Left lung (tissue), 10 donors: ENCODE measurements around the gene ZBTB45. TPM values are rescaled to one million over a fixed set of nuclear protein-coding genes. Genes with fewer than 3 reads are reported as not detected.

Experiments used
- ATAC-seq: fragments of 200-7000 bp; cut with Tn5 transposase; one replicate; pipeline ENCODE4 v1.9.1; 2020; ENCODE audit warnings: moderate library complexity
- DNase-seq, 4 donors: peaks; one replicate each; pipeline ENCODE4 v3.0.0-alpha.2; 2013 to 2020
- H3K27ac ChIP-seq, 2 donors: fragments of 200-600 bp; sonication (generic) in 1 of 2; one replicate each; pipeline versions ENCODE4 v1.5.0 to v1.8.0; 2020 to 2021
- H3K27me3 ChIP-seq, 2 donors: fragments of 200-600 bp; sonication (generic) in 1 of 2; one replicate each; pipeline versions ENCODE4 v1.5.0 to v1.8.0; 2020 to 2021
- H3K36me3 ChIP-seq, 2 donors: fragments of 200-600 bp; sonication (generic) in 1 of 2; one replicate each; pipeline versions ENCODE4 v1.5.0 to v1.8.0; 2020 to 2021
- H3K4me1 ChIP-seq, 2 donors: fragments of 200-600 bp; one replicate each; pipeline ENCODE4 v1.8.0; 2021
- H3K4me3 ChIP-seq, 2 donors: fragments of 200-600 bp; sonication (generic) in 1 of 2; one replicate each; pipeline versions ENCODE4 v1.5.0 to v1.8.0; 2020 to 2021; ENCODE audit warnings: mild to moderate bottlenecking in 1 of 2
- H3K9me3 ChIP-seq, 2 donors: fragments of 200-600 bp; sonication (generic) in 1 of 2; one replicate each; pipeline versions ENCODE4 v1.5.0 to v1.8.0; 2020 to 2021
- CTCF ChIP-seq, 2 donors: fragments of 200-600 bp; sonication (generic) in 1 of 2; IDR thresholded peaks; one replicate each; pipeline versions ENCODE4 v1.5.0 to v1.8.0; 2021; ENCODE audit warnings: antibody characterized with exemption in 2 of 2
- intact Hi-C, 2 donors: fragments of 100-400 bp; cut with DNase I; formaldehyde crosslinking; loops; one replicate each; pipeline versions ENCODE4 v1.11.2 to v1.14.2; 2022
- polyA plus RNA-seq, 6 donors: library from polyadenylated mRNA; unstranded; fragments of 120-200 nt; gene quantifications; one replicate each; pipeline ENCODE4 v1.2.1, GENCODE V29; 2013; ENCODE audit not compliant: insufficient read length in 6 of 6
- total RNA-seq, 2 donors: library from RNA; stranded (reverse); fragmentation: NEBNext Ultra II Directional; extraction: Animal tissue kit (Norgen Biotek cat#: 25700); gene quantifications; one replicate each; pipeline ENCODE4 v1.2.1, GENCODE V29; 2021
- donor health status: DM: no; HTN: yes; CAD: no.
- donor health status: DM: no; HTN: no; CAD: no.

The ZBTB45 gene
- total and polyA plus RNA-seq, 8 donors = 7.8 to 17.7 (median 12.0) TPM

- no peak for ATAC-seq
- Histone ChIP-seq H3K4me1 (peaks cover 9 to 40% of the 10 kb centered on the region in 2 donors), H3K9me3 (no peaks in the 10 kb centered on the region), H3K27me3 (no peaks in the 10 kb centered on the region), H3K36me3 (peaks cover 0 to 24% of the 10 kb centered on the region in 2 donors), H3K4me3 (peak overlapping the region; percentile 77 to 78), H3K27ac (peak overlapping the region; percentile 95 to 97)
- DNase-seq = no peak
- intact Hi-C loops = no loop called here
- TF ChIP-seq CTCF (IDR thresholded peaks at IDR 0.05) = no peak
Measured at GRCh38 chr19:58520257-58520599, 618 bp upstream of the ZBTB45 start.

GRCh38 chr19:58519087-58519354 is 589 bp downstream of the ZBTB45 start:
- peak overlapping the region; percentile 77 to 78 for H3K4me3 ChIP-seq
- peaks cover 9 to 50% of the 10 kb centered on the region in 2 donors for H3K4me1 ChIP-seq
- H3K9me3 ChIP-seq = no peaks in the 10 kb centered on the region
- H3K27me3 ChIP-seq = no peaks in the 10 kb centered on the region
- peak overlapping the region; percentile 95 to 97 for H3K27ac ChIP-seq
- TF ChIP-seq CTCF (IDR thresholded peaks at IDR 0.05) = peak in 1 of 2 donors; percentile 40
- DNase-seq (peak in 3 of 4 donors; percentile 65 to 77 (median 67)), ATAC-seq (peak; percentile 67)
- intact Hi-C loops = no loop called here
- peaks cover 0 to 25% of the 10 kb centered on the region in 2 donors for H3K36me3 ChIP-seq

- DNase-seq (no peak), ATAC-seq (no peak)
- Histone ChIP-seq H3K4me1 (peaks cover 9 to 54% of the 10 kb centered on the region in 2 donors), H3K9me3 (no peaks in the 10 kb centered on the region), H3K36me3 (peaks cover 0 to 25% of the 10 kb centered on the region in 2 donors), H3K4me3 (peak overlapping the region; percentile 77 to 78), H3K27ac (peak overlapping the region; percentile 95 to 97), H3K27me3 (no peaks in the 10 kb centered on the region)
- intact Hi-C loops = no loop called here
- TF ChIP-seq CTCF (IDR thresholded peaks at IDR 0.05) = peak in 1 of 2 donors; percentile 55
Measured at GRCh38 chr19:58518256-58519086, 1.1 kb downstream of the ZBTB45 start.

- H3K27ac ChIP-seq = no peak overlapping the region
- no peak for ATAC-seq
- TF ChIP-seq CTCF (IDR thresholded peaks at IDR 0.05) = no peak
- H3K27me3 ChIP-seq = no peaks in the 10 kb centered on the region
- peaks cover 0 to 25% of the 10 kb centered on the region in 2 donors for H3K36me3 ChIP-seq
- peak in 1 of 4 donors; percentile 80 for DNase-seq
- intact Hi-C loops = no loop called here
- no peaks in the 10 kb centered on the region for H3K9me3 ChIP-seq
- no peak overlapping the region for H3K4me3 ChIP-seq
- peaks cover 9 to 55% of the 10 kb centered on the region in 2 donors for H3K4me1 ChIP-seq
Measured at GRCh38 chr19:58516964-58517833, 2.4 kb downstream of the ZBTB45 start.
